ENCODE data around the gene CEP97. TPM values are rescaled to one million over a fixed set of nuclear protein-coding genes. Genes with fewer than 3 reads are reported as not detected.

Gene CEP97
- total and polyA plus RNA-seq, 4 donors, result 1.9 to 21.0 (median 6.6) TPM

DNA sequence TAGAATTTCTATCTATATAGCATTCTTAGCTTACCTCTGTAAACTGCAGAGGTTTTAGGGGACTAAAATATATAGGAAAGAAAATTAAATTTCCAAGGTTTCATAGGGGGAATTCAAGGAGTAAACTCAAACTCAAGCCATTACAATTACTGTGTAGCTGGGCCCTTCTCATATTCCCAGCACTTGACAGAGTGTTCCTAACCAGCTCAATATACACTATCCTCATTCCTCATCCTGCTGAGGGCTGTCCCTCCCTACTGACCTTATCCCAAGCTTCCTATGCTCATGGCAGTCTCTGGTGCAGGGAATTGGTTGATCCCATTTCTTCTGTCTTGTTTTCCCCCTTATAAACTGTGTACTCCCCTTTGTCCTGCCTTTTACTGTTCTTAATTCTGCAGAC lies 88.5 kb downstream of the CEP97 start:
- Histone ChIP-seq H3K36me3 (ENCODE audit: control insufficient read depth in 4 of 4, insufficient read depth in 4 of 4, low read length in 4 of 4) (peaks cover 0 to 9% (median 5%) of the 10 kb centered on the region in 4 donors), H3K27ac (ENCODE audit: low read depth in 1 of 2, low read length in 1 of 2) (no peak overlapping the region), H3K9me3 (ENCODE audit: control insufficient read depth in 4 of 4, insufficient read depth in 3 of 4, low read length in 3 of 4) (no peaks in the 10 kb centered on the region), H3K4me1 (ENCODE audit: control insufficient read depth in 5 of 5, insufficient read depth in 5 of 5, low read length in 5 of 5) (peaks cover 0 to 14% (median 6%) of the 10 kb centered on the region in 5 donors), H3K4me3 (no peak overlapping the region), H3K27me3 (ENCODE audit: control insufficient read depth in 3 of 3, insufficient read depth in 3 of 3, low read length in 2 of 3) (no peaks in the 10 kb centered on the region), H3K9ac (ENCODE audit: insufficient read depth in 1 of 2, low read length in 2 of 2) (no peak overlapping the region)
- no peak for DNase-seq
- no peak for ATAC-seq (ENCODE audit: insufficient read depth, low FRiP score)
- no peak for TF ChIP-seq CTCF (IDR thresholded peaks at IDR 0.05; ENCODE audit: control extremely low read depth, extremely low read depth)

DNA sequence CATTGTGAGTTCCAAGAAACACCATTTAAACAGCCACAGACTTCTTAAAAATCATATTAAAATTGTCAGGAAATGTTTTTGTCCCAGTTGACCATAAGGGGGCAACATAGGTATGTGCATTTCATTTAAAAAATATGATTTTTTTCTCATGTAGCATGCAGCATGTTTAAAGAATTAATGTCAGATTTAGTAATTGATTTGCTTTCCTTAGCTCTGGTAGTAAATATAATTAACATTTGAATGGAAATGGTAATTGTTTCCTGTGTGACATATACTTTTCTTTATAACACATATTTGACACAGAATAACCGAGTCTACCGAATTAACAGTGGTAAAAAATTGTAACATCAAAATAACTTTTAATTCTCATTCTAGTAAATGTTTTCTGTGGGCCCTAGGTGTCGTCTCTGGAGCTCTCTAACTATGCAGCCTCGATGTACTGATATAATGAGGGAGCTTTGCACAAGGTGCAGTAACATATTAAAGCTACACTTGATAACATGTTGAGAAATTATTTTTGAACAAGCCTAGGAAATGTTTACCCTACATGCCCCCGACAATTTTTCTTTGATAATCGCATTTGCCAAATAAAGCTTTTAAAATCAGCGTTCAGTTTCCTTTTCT lies 89.5 kb downstream of the CEP97 start:
- no peak for ATAC-seq (ENCODE audit: insufficient read depth, low FRiP score)
- 62 to 73% methylated on average over 7 of the region's 7 CpGs for WGBS, 2 donors
- no peak overlapping the region for H3K4me3 ChIP-seq
- H3K9ac ChIP-seq (ENCODE audit: insufficient read depth in 1 of 2, low read length in 2 of 2), result no peak overlapping the region
- peak in 2 of 3 donors; percentile 73 to 74 for DNase-seq
- H3K27ac ChIP-seq (ENCODE audit: low read depth in 1 of 2, low read length in 1 of 2), result no peak overlapping the region
- H3K36me3 ChIP-seq (ENCODE audit: control insufficient read depth in 4 of 4, insufficient read depth in 4 of 4, low read length in 4 of 4), result peaks cover 0 to 9% (median 6%) of the 10 kb centered on the region in 4 donors
- no peaks in the 10 kb centered on the region for H3K9me3 ChIP-seq (ENCODE audit: control insufficient read depth in 4 of 4, insufficient read depth in 3 of 4, low read length in 3 of 4)
- no peaks in the 10 kb centered on the region for H3K27me3 ChIP-seq (ENCODE audit: control insufficient read depth in 3 of 3, insufficient read depth in 3 of 3, low read length in 2 of 3)
- peaks cover 0 to 14% (median 6%) of the 10 kb centered on the region in 5 donors for H3K4me1 ChIP-seq (ENCODE audit: control insufficient read depth in 5 of 5, insufficient read depth in 5 of 5, low read length in 5 of 5)
- TF ChIP-seq CTCF (IDR thresholded peaks at IDR 0.05; ENCODE audit: control extremely low read depth, extremely low read depth), result peak; percentile 45

GRCh38 chr3:101814835-101815234 lies 90.4 kb downstream of the CEP97 start:
- Histone ChIP-seq H3K4me3 (no peak overlapping the region), H3K9me3 (ENCODE audit: control insufficient read depth in 4 of 4, insufficient read depth in 3 of 4, low read length in 3 of 4) (no peaks in the 10 kb centered on the region), H3K9ac (ENCODE audit: insufficient read depth in 1 of 2, low read length in 2 of 2) (no peak overlapping the region), H3K4me1 (ENCODE audit: control insufficient read depth in 5 of 5, insufficient read depth in 5 of 5, low read length in 5 of 5) (peaks cover 0 to 7% (median under 1%) of the 10 kb centered on the region in 5 donors), H3K27ac (ENCODE audit: low read depth in 1 of 2, low read length in 1 of 2) (no peak overlapping the region), H3K36me3 (ENCODE audit: control insufficient read depth in 4 of 4, insufficient read depth in 4 of 4, low read length in 4 of 4) (peaks cover 0 to 9% (median 6%) of the 10 kb centered on the region in 4 donors), H3K27me3 (ENCODE audit: control insufficient read depth in 3 of 3, insufficient read depth in 3 of 3, low read length in 2 of 3) (no peaks in the 10 kb centered on the region)
- DNase-seq, result no peak
- 65 to 78% methylated on average over 3 of the region's 3 CpGs for WGBS, 2 donors
- no peak for TF ChIP-seq CTCF (IDR thresholded peaks at IDR 0.05; ENCODE audit: control extremely low read depth, extremely low read depth)
- no peak for ATAC-seq (ENCODE audit: insufficient read depth, low FRiP score)
